A375 (cell line): ENCODE measurements around the gene AKR1C3. TPM values are rescaled to one million over a fixed set of nuclear protein-coding genes. Genes with fewer than 3 reads are reported as not detected.

Experiments
- small RNA-seq: library from RNA; depleted of rRNA; stranded (forward); fragments of <200 nt; gene quantifications from one replicate; pipeline ENCODE3, GENCODE V24; 2014
- total RNA-seq: library from RNA; depleted of rRNA; stranded (reverse); fragments of >200 nt; shearing (Covaris generic); gene quantifications from 2 replicates; pipeline ENCODE4 v1.2.3, GENCODE V29; 2014; rRNA removed

Gene AKR1C3
- 10.6 and 12.9 TPM in 2 replicates for total RNA-seq

GRCh38 chr10:5094265-5095205 is at the start of gene AKR1C3:
AKR1C3 (plus strand) TSS chr10:5094414; CDS start chr10:5094445, 31 bp downstream.

Small RNA genes lying within 50 kb of the gene (small RNA-seq; reads per million reads assigned to genes)
- gene RF00096 = 0.29 reads per million

Other genes starting within 250 kb of the AKR1C3 start
- 2.2 and 3.2 TPM in 2 replicates for gene AKR1C1, start 131.0 kb upstream of the AKR1C3 start, total RNA-seq
- gene AKR1C2, start 90.6 kb upstream of the AKR1C3 start, total RNA-seq = 10.1 and 17.8 TPM in 2 replicates
- gene AKR1C8, start 90.7 kb downstream of the AKR1C3 start, total RNA-seq = 0.21 TPM in 1 of 2 replicates, not detected in the other
- gene AKR1C4, start 102.4 kb downstream of the AKR1C3 start, total RNA-seq = not detected in 2 replicates